NK-92 treated with Interleukin-12 subunit alpha and Interleukin-12 subunit beta, amount 100 ng/mL, for 24 hours (cell line): ENCODE measurements around the gene SLC10A6.

Source experiments
- DNase-seq: peaks from one replicate; lab custom pipeline; 2025; lab: John Stamatoyannopoulos, UW

SLC10A6 gene

DNA sequence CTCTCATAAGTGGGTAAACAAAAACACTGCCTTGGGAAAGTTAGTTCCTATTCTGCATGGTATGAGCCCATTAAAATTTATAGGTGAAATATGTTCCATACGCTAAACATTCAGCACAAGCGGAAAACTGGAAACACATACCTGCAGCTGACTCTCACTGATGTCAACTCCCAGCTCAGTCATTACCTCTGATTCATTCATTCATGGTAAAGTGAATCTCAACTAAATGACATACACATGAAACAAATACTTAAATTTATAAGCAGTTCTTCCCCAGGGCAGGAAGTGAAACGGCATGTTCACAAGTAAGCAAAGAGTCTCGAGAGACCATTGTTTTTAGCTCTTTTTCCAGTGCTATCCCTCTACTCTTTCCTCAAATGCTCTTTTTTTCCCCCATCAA lies 1.6 kb downstream of the SLC10A6 start:
- DNase-seq = no peak

- DNase-seq = no peak
These were observed 2.3 kb downstream of the SLC10A6 start for GRCh38 chr4:86846921-86847320.

DNA sequence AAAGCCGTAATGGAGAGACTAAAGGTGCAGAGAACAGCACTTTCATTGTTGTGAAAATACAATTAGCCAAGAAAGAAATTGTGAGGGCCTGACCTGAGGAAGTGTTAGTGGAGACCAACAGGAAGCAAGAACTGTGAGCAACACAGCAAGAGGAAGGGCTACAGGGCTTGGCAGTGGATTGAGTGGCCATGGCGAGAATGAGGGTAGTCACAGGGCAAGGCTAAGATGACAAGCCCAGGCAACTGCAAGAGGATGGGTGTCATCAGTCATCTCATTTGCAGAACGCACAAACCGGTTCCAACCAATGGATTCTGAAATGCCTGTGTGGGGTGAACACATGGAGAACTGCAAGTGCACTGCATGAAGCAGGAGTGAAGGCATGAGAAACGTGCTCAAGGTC lies 3.6 kb downstream of the SLC10A6 start:
- no peak for DNase-seq

DNA sequence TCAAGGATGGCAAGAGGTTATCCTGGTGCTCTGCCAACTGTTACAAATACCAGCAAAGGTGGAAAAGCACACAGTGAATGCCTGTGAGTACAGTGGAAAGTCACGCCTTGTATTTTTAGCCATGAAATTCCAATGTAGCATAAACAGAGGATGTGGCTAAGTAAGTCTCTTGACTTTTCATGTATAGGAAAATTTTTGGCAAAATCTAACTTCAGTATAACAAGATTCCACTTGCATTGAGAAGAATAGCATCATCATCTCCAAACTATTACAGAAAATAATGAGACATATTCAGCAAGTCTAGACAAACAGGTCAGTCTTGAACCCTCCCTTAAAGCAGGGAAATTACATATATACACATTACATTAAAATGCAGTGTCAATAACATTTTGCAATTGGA lies 7.9 kb downstream of the SLC10A6 start:
- DNase-seq = no peak

DNA sequence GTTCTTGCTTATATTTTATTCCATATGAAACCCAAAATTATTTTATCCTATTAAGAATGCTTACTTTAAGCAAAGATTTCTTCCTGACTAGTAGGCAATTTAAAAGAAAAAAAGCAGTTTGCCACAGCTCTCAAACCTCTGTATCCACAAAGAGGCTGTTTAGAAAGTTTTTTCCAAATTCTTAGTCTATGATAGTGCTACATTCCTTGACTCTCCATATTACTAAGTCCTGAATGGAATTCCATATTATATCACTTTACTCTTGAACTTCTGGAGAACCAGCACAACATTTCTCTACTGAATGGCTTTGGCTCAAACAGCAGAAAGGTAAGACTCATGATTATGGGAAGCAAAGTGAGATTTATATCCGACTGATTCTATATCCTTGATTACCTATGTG lies 8.3 kb downstream of the SLC10A6 start:
- DNase-seq = no peak

DNA sequence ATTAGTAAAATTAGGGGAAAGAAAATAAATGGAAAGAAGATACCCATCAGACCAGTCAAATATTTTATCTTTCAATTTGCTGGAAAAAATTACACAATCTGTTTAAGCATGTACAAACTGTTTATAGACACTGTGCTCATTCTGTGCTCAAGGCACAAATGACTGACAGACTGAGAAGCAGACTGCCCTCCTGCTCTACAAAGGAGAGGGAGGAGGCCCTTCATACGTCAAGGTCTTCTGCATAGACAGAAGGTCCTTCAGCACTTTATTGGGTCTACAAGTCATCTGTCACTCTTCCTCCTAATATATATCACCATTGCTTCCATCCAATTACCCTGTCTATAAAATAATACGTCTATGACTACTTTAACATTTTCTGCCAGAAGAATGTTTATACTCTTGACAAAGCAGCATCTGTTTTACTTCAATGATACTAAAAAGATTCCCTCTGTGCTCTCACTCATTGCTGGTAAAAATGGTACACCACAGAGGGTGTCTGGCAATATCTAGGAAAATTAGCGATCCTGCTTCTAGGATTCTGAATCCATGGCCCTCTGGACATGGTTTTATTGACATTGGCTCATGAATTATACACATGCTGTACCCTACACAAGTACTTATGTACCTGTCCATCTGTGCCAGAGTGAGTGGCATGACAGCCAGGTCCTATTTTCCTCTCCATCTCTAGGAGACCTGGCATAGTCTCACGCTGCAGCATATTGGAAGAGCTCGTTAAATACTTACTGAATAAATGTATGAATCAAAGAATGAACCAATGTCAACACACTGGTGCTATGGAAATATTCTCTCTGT lies 11.3 kb downstream of the SLC10A6 start:
- no peak for DNase-seq

GRCh38 chr4:86835677-86836076 lies 13.5 kb downstream of the SLC10A6 start:
- no peak for DNase-seq

DNA sequence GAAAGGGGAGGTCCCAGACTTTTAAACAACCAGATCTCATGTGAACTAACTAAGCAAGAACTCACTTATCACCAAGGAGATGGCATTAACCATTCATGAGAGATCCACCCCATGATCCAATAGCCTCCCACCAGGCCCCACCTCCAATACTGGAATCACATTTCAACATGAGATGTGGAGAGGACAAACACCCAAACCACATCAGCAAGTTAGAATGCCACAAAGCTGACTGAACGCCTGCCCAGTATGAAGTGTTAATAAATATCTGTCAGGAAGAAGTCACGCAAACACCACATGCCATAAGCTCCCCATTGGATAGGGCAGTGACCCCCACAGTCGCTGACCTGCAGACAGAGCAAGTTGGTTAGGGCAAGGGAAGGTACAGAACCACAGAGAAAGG lies 14.3 kb downstream of the SLC10A6 start:
- no peak for DNase-seq

GRCh38 chr4:86833615-86834014 lies 15.6 kb downstream of the SLC10A6 start:
- no peak for DNase-seq

- DNase-seq = no peak
These were observed 17.7 kb downstream of the SLC10A6 start for GRCh38 chr4:86831262-86832130.

GRCh38 chr4:86825511-86825910 lies 23.7 kb downstream of the SLC10A6 start:
- DNase-seq = no peak

GRCh38 chr4:86822136-86822535 lies 27.0 kb downstream of the SLC10A6 start:
- DNase-seq = no peak

DNA sequence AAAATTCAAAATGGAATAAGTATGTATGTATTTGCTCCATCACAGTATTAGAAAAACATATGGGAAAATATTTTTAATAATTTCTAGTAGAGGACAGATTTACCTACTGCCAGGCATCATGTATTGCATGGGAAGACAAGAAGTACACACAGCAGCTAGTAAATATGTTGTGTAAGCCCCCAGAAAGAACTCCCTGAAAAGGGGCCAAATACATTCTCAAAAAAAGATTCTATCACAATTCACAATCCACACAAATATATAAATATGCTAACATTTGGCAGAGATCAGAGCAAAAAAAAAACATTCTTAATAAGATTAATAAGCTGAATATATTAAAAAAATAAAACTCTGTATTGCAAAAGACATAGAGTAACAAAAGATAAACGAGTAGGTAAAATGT lies 28.0 kb downstream of the SLC10A6 start:
- no peak for DNase-seq

- no peak for DNase-seq
These were observed 29.6 kb downstream of the SLC10A6 start for GRCh38 chr4:86819561-86819960.

- no peak for DNase-seq
These were observed 30.3 kb downstream of the SLC10A6 start for GRCh38 chr4:86818841-86819240.

DNA sequence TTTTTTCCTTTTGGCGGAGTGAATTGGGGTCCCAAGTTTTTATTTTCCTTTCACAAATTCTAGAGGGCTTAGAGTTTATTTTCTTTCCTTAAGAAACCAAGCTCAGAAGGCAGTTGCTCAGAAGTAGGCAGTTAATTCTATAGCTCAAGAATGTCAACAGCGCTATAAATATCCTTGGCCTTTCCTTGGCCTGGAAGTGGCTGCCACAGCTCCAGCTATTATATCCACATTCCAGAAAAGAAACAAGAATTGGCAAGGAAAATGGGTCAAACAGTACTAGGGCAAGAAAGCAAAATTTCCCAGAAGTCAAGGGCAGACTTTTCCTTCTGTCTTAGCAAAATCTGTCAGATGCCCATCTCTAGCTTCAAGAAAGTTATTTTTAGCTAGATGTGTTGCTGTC lies 31.0 kb downstream of the SLC10A6 start:
- DNase-seq = no peak

DNA sequence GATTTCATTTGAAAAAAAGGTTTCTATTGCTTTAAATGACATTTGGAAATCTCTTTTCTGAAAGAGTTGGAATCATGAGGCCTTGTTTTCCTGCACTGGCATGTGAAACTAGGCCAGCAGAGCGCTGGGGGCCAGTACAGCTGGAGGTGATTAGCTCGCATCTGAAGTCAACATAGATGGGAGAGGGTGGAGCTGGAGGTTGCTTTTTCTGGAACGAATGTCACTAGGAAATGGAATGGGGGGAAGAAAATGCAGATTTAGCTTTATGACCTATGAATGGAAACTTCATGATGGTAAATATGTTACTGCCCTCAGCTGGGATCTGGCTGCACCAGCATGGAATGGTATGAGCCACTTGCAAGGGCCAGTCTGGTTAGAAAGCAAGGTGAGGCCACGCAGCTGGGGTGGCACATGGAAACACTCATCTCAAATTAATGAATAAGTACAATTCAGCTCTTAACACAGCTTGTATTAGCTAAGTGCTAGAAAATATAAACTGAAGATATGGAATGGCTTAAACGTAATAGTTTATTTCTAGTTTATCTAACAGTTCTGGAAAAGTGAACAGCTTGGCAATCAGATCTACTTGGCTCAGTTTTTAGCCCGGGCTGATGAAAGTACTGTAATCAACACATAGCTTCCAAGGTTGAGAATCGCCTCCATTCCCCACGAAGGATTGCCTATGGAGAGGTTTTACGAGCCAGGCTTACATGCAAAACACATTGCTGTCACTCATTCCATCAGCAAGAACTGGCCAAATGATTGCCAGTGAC lies 32.5 kb downstream of the SLC10A6 start:
- DNase-seq = no peak

DNA sequence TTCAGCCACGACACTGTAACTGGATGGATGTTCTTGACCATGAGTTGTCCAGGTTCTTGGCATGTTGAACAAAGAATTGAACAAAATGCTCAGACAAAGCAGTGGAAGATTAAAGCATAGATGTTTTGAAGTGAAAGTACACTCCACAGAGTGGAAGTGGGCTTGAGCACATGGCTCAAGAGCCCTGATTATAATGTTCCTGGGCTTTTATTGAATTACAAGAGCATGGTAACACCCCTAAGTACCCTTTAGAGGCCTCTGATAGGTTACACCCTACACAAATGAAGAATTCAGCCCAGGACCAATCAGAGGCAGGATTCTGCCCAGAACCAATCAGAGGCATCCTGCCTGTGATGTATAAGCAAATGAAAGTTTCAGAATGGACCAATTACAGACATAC lies 33.5 kb downstream of the SLC10A6 start:
- no peak for DNase-seq

GRCh38 chr4:86810847-86811246 lies 38.3 kb downstream of the SLC10A6 start:
- DNase-seq = no peak

- no peak for DNase-seq
These were observed 39.4 kb downstream of the SLC10A6 start for GRCh38 chr4:86809809-86810208.

DNA sequence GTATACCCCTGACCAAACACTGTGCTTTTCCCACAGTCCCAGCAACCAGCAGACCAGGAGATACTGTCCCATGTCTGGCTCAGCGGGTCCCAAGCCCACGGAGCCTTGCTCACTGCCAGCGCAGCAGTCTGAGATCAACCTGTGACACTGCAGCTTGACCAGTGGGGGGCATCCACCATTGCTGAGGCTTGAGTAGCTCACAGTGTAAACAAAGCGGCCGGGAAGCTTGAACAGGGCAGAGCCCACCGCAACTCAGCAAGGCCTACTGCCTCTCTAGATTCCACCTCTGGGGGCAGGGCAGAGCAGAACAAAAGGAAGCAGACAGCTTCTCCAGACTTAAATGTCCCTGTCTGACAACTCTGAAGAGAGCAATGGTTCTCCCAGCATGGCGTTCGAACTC lies 58.1 kb downstream of the SLC10A6 start:
- DNase-seq = no peak

GRCh38 chr4:86788826-86789225 lies 60.4 kb downstream of the SLC10A6 start:
- DNase-seq = no peak

GRCh38 chr4:86778175-86778574 lies 71.0 kb downstream of the SLC10A6 start:
- no peak for DNase-seq
